CD4-positive, alpha-beta T cell treated with Interleukin-1 beta for 1 hour (primary cell): ENCODE data around the gene THUMPD2.
"Not testable (repeated sequence)": the region's sequence is repeated elsewhere in the genome, so short reads cannot be mapped to it uniquely, and the experiment has no call there.

Source experiments
- DNase-seq, 2 donors: peaks; one replicate each; pipeline ENCODE4 v3.0.0-alpha.2; 2020 to 2022

The THUMPD2 gene

DNA sequence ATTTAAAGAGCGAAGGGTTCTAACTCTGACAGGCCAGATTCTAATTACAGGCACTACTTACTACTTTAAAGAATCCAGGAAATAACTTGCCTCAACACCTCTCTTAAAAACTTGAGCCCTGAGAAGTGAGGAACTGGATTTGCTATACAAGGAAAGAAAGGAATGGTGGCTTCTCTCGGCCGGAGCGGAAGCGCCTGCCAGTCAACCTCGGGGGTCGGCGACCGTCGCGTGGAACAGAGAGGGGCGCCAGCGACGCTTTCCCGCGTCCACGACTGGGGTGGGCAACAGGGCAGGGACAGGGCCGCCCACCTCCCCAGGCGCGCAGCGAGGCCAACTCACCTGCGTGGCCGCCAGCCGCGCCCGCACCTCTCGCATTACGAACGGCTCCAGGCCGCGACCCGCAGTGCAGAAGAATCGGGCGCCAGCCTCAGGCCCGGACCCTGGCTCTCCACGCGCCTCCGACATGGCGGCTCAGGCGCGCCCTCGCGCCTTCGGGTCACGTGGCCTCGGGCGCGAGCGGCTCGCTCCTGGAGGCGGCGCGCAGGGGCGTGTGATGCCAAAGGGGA is at the start of gene THUMPD2:
THUMPD2 (minus strand) TSS at position 484 of the 566 bp plus-strand sequence; CDS start at position 465, 19 bp downstream.
- peak; percentile 64 to 70 for DNase-seq

DNA sequence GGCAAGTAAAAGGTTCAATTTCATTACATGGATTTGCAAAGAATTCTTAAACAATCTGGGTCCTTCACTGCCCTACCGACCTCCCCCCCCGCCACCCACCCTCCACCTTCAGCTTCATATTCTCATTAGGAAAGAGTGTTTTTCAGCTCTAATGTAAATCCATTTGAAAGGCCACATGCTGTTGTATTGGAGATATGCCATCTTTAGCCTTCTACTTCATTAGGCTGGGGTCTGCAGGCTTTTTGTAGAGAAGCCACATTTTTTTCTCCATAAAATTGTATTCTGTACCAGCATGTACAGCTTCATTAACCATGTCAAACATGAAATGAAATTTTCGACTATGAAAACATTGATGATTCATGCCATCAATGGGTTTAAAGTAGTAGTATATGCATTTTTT is 42.8 kb upstream of the THUMPD2 start:
- DNase-seq: no peak

- DNase-seq: no peak
These were observed 37.8 kb upstream of the THUMPD2 start for GRCh38 chr2:39816845-39817244.

- no peak for DNase-seq
These were observed 37.4 kb upstream of the THUMPD2 start for GRCh38 chr2:39816428-39816827.

DNA sequence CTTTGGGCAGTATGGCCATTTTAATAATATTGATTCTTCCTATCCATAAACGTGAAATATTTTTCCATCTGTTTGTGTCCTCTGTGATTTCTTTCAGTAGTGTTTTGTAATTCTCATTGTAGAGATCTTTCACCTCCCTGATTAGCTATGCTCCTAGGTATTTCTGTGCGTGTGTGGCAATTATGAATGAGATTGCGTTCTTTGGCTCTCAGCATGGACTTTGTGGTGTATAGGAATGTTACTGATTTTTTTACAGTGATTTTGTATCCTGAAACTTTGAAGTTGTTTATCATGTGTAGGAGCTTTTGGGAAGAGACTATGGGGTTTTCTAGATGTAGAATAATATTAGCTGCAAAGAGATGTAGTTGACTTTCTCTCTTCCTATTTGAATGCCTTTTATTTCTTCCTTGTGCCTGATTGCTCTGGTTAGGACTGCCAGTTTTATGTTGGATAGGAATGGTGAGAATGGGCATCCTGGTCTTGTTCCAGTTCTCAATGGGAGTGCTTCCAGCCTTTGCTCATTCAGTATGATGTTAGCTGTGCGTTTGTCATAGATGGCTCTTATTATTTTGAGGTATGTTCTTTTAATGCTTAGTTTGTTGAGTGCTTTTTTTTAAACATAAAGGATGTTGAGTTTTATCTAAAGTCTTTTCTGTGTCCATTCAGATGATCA is 27.0 kb upstream of the THUMPD2 start:
- no peak for DNase-seq

DNA sequence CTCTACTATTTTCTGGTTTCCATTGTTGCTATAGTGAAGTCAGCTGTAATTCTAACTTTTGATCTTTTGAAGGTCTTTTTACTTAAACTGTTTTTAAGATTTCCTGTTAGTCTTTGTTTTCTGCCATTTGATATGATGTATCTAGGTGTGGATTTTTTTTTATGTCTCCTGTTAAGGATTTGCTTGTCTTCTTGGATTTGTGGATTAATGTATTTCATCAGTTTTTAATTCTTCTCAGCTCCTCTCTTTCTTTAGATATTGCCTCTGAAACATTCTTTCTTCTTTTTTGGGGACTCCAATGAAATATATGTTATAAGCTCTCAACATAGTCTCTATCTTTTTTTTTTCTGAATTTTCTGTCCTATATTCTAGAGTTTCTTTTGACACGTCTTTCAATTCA is 24.8 kb upstream of the THUMPD2 start:
- no peak for DNase-seq

- no peak for DNase-seq
These were observed 21.7 kb upstream of the THUMPD2 start for GRCh38 chr2:39800752-39801151.

DNA sequence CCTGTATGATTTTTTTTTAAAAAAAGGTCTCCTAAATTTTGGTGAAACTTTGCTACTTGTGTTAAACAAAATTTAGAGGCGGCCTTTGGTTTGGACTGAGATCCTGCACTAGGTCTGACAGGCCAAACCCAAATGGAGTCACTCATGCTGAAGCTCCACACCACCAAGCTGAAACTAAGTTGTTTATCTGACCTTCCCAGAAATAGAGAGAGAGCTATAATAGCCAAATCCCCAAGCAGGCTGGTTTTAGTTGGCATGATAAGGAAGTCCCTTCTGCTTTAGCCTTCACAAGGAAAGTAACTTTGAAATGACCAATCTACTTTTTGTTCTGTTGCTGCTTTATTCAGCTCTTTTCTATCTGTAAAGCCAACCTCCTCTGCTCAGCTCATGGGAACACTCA is 17.1 kb upstream of the THUMPD2 start:
- no peak for DNase-seq

DNA sequence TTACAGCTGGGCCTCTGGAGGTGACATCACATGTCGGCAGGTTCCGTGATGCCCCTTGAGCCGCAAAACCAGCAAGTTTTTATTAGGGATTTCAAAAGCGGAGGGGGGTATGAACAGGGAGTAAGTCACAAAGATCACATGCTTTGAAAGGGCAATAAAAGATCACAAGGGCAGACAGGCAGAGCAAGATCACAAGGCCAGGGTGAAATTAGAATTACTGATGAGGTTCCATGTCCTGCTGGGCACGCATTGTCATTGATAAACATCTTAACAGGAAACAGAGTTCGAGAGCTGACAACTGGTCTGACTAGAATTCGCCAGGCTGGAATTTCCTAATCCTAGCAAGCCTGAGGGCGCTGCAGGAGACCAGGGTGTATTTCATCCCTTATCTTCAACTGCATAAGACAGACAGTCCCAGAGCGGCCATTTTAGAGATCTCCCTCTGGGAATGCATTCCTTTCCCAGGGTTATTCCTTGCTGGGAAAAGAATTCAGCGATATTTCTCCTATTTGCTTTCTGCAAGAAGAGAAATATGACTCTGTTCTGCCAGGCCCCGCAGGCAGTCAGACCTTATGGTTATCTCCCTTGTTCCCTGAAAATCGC is 11.3 kb upstream of the THUMPD2 start:
- not testable (repeated sequence) for DNase-seq

DNA sequence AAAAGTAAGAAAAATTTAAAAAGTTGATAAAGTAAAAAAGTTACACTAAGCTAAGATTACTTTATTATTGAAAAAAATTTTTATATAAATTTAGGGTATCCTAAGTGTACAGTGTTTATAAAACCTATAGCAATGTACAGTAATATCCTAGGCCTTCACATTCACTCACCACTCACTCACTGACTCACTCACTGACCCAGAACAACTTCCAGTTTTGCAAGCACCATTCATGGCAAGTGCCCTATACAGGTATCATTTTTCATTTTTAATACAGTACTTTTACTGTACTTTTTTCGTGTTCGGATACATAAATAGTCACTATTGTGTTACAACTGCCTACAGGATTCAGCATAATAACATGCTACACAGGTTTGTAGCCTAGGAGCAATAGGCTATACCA is 8.9 kb upstream of the THUMPD2 start:
- no peak for DNase-seq

DNA sequence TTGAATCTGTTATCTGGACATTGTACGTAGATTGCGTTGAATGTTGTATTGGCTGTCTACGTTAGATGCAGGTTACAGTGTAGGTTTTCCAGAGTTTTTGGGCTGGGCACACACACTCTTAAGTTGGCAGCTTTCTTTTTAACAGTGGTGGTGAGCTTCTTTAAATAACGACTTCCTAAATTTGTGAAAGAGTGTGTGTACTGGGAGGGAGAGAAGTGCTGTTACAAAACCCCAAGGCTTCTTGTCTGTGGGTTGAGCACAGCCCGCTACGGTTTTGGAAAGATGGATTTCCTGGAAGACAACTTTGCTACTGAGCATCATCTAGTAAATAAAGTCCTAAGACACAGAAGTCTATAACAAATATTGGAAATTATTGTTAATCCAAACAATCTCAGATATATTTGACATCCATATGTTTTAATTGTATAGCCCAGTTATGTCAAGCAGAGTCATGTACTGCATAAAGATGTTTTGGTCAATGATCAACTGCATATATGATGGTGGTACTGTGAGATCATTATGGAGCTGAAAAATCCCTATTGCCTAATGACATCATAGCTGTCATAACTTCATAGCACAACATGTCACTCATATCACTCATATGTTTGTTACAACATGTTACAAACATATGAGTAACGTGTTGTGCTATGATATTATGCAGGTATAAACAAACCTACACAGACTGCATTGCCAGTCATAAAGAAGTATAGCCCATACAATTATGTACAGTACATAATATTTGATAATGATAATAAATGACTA is 7.9 kb upstream of the THUMPD2 start:
- DNase-seq: no peak

DNA sequence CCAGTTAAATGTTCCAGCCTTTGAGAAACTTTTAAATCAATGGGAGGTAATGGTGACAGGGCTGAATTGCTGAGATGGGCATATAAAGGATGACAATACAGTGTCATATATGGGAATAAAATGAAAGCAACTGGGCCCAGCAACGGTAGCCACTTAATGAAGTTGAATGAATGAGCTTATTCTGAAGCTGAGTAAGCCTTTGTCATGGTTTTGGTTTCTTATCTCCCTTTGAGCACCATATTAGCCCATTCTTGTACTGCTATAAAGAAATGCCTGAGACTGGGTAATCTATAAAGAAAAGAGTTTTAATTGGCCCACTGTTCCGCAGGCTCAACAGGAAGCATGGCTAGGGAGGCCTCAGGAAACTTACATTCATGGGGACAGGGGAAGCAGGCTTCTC is 3.5 kb upstream of the THUMPD2 start:
- DNase-seq: no peak

DNA sequence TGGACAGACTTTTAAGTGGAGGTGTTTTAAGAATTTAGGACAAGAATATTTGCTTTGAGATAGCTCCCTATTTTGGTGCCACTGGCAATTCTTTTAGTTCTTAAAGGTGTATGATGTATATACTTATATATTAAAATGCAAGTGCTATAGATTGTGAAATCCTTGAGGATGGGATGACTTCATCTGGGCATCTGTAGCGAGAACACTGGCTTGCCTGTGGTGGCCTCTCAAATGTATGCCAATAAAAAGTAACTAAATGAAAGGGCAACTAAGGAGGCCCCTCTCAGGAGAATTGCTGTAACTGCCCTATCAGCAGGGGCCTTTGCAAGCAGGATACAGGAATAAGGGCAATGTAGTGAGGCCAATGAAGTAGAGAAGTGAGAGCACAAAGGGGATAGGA is 2.6 kb upstream of the THUMPD2 start:
- no peak for DNase-seq

GRCh38 chr2:39780825-39781600 is 2.0 kb upstream of the THUMPD2 start:
- peak in 1 of 2 donors; percentile 7 for DNase-seq

DNA sequence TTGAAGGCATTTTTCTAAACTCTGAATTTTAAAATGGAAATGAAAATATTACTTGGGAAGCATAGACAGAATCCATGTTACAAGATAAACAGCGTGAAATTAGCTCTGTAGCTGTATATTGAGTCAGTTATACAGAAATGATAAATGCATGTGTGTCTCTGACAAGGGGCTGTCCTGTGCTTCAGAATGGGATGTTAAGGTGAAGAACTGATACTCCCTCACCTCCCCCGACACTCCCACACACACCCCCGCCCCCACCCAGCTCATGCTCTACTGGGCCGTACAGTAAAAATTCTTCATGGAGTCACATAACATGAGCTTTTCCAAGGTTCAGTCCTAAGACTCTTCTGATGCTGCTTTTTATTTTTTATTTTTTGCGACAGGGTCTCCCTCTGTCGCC is 869 bp upstream of the THUMPD2 start:
- no peak for DNase-seq

DNA sequence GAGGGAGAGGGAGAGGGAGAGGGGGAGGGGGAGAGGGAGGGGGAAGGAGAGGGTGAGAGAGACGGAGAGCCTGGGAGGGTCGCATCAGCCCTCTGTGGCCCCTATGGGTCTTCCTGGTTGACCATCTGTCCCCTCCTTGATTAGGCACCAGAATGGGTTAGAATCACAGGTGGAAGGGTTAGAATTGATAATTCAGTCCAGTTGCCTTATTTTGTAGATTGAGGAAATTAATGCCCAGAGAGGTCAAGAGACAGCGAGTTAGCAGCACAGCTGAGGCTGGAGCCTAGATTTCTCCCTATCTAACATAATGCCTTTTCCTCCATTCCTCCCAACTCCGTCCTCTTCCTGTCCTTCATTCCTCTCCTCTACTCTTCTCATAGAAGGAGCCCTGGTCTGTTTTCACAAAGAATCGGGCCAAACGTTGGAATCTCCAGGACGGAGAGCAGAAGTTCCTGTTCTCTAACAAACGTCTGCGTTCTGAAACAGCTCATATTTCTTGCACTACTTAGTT is 338 bp upstream of the THUMPD2 start:
- DNase-seq: no peak

- DNase-seq: no peak
These were observed 825 bp downstream of the THUMPD2 start for GRCh38 chr2:39778233-39778632.

DNA sequence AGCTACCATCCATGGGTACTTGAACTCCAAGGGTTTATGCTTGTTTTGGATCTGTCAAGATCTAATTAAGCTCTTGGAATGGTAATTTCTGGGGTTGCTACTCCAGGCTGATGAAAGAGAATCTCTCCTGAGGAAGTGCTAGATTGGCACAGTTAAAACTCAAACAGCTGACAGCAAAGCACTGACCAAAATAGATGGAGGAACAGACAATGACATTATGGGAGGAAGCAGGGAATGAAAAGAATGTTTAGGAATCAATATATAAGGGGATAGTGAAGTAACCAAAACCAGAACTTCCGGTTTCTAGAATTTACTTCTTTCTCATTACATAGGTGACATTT is 6.3 kb downstream of the THUMPD2 start:
- no peak for DNase-seq

DNA sequence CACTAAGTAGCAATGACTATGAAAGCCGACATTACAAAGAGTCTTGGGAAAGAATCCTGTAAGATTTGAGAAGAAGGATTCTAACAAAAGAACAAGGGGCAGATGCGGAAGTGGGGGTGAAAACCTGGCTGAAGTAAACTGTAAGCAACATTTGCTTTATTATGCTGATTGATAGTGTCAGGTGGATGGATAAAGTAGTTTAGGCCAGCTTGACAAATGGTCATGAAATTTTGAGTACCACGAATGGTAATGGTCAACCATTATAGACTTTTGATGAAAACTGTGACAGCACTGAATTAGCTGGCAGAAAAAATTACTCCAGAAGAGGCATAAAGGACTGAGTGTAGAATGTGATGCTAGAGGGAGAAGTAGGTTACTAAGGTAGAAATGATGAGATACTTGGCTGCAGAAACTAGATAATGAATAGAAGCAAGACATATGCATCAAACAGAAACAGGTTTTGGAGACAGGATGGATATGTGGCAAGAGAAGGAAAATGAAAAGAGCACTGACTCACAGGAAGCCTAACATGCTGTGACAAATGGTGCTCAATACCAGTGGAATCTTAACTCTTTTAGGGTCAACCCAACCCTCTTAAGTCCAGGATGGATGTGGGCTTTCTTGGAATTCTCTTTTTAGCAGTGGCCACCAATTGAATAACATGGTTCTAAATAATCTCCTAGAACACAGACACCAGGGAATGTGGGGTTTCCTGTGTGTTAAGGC is 6.8 kb downstream of the THUMPD2 start:
- no peak for DNase-seq

DNA sequence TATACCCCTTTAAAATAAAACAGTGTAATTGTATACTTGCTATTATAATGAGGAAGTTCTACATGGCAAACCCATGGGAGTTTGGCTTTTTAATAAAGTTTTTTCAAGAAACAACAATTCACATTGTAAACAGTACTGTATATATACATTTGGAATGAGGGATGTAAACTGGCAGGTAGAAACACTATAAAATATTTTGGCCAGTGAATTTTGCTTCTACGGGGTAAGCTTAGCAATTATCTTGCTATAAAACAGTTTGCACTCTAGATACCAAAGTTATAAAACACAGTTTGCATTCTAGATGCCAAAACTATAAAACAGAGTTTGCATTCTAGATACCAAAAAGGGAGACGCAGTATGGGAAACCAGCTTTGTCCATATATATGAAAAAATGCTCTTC is 16.6 kb downstream of the THUMPD2 start:
- DNase-seq: no peak

- no peak for DNase-seq
These were observed 21.9 kb downstream of the THUMPD2 start for GRCh38 chr2:39757156-39757555.

GRCh38 chr2:39755466-39755865 is 23.6 kb downstream of the THUMPD2 start:
- DNase-seq: no peak
